HG02938 (cell line): Measurements from ENCODE around the gene PSEN1.

Experiments used
- ATAC-seq: cut with Tn5 transposase; IDR thresholded peaks from one replicate; pipeline ENCODE4 v1.9.1; 2021; ENCODE audit warnings: mild to moderate bottlenecking, moderate library complexity; ENCODE audit not compliant: unreplicated experiment

PSEN1 gene

DNA sequence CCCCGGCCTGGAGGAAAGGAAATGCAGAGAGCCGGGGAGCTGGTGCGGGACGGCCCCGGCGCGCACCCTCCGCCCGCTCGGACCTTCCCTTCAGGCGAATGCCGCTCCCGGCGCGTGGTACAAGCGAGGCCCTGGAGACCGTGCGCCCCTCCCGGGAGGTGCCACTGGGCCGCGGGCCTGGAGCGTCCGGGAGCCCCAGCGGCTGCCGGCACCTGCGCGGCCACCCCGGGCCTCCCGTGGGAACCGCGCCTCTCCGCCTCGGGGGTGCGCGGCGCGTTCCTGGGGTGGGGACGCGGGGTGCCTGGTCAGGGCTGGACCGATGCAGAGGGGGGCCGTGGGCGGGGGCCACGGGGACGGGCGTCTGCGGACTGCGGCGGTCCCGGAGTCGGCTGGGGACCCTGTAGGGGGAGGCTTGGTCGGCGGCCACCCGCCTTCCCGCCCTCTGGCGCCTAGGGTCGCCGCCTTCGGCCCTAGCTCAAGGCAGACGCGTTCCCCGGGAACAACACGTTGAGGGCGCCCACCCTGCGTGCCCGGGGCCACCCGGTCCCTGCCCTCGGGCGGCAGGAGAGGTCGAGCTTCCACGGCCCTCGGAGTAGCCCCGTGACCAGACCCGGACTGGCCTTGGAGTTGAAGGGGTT is 101.6 kb downstream of the PSEN1 start:
- ATAC-seq, result no peak

DNA sequence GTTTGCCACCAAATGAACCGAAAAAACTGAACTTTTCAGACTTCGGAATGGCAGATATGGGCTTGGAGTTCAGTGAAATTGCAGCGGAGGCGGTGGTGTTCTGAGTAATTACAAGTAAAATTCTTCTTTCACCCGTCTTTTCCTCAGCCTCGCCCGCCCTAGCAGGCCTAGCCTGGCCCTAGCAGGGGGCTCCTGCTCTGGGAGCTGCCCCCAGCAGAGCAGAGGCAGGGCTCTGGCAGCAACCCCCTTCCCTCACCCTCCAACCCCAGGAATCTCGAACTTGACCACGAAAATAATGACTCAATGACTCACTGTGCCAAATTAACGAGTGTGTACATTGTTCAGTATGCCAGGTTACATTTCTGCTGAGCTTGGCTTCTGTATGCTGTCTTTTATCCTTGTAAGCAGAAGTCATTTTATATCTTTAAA is 102.1 kb downstream of the PSEN1 start:
- ATAC-seq, result no peak

DNA sequence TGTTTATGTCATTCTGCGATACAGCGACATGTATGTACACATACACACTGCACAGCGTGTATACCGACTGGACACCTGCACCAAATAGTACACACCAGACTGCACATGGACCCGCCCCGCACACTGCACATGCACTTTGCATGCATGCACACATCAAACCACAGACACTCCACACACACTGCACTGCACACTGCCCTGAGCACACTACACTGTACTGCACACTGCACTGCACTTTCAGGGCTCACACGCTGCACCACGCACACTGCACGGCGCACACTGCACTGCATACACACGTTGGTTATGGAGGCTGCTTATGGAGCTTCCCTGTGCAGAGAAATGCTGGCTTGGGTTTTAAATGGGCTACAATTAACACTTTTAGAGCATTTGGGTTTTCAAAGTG is 102.6 kb downstream of the PSEN1 start:
- no peak for ATAC-seq

DNA sequence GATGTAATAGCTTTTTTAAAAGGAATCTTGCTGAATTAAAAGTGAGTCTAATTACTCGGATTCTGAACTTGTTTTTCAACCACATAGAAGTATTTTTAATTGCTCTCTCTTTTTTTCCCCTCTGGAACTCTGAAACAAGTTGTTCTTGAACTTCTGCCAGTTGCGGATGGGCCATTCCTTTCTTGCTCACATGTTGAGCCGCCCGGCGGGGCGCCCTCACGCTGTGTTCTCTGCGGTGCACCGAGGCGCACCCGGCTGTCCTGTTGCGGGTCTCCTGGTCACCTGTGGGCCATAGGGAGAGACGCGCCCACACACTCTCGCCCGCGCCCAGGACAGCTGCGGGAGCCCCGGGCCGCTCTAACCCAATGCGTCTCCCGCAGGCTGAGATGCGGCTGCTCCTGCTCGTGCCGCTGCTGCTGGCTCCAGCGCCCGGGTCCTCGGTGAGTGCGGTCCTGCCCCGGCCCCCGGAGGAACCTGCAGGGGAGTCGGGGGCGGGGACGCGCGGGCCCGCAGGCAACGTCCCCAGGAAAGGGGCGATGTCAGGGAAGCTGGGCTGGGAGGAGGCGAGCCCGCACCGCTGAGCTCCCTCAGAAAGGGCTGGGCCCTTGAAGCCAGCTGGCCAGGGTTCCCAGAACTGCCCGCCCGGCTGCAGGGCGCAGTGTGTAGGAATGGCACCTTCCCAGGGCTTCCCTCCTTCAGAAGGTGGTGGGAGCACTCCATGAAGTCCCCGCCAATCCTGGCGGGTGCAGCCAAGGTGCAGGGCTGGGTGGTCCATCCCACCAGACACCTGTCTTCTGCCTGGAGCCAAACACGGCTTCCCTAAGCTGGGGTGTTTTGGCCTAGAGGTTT is 103.3 kb downstream of the PSEN1 start:
- no peak for ATAC-seq

DNA sequence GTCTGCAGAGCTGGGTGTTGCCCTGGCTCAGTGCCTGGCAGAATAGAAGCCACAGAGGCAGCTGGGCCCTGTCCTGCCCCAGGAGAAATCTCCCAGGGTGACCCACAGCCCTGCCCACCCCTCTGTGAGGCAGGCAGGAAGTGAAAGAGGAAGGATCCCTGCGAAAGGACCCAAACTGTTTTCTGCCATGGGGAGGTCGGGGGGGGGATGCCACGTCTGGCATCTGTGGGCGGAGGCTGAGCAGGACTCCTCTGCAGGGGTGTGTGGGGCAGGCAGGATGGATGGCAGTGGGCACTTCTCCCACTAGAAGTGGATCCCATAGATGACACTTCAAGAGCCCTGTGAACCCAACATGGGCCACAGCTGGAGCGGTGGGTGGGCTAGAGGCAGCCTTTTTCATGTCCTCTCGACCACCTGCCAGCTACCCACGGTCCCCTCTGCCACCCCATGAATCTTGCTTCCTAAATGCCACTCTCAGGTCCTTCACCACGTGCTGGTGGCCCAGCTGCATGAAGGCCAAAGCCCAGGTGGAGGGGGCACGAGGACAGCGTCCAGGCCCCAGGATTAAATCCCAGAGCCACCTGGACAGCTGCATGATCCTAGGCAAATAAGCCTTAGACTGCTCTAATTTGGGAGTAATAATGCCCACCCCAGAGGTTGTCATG is 104.6 kb downstream of the PSEN1 start:
- no peak for ATAC-seq

DNA sequence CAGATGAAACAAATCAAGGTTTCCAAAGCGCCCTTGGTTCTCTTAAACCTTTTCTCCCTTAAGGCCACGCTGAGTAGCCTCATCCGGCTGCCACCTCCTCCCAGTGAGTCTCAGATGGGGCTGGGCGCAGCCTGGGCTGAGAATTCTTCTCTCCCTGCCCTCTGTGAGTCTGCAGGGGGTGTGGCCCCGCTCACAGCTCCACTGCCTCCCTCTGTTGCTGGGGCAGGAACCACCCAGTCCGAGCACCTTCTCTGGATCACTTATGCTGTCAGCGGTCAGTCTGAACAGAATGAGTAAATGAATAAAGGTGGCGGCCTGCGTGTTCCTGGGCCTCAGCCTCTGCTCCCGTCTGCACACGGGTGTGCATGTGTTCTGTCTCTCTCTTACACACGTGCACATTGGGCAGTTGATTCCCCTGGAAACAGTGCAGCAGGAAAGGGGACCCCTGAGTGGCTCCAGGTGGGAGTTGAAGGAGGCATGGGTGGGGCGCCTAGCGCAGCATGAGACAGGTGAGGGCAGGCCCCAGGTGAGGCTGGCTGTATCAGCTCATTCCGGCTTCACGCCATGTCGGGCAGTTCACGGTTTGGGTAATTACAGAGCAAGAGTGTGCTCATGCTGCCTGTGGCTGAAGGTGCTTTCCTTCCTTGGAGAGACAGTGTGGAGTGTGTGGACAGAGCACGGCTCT is 105.3 kb downstream of the PSEN1 start:
- no peak for ATAC-seq

DNA sequence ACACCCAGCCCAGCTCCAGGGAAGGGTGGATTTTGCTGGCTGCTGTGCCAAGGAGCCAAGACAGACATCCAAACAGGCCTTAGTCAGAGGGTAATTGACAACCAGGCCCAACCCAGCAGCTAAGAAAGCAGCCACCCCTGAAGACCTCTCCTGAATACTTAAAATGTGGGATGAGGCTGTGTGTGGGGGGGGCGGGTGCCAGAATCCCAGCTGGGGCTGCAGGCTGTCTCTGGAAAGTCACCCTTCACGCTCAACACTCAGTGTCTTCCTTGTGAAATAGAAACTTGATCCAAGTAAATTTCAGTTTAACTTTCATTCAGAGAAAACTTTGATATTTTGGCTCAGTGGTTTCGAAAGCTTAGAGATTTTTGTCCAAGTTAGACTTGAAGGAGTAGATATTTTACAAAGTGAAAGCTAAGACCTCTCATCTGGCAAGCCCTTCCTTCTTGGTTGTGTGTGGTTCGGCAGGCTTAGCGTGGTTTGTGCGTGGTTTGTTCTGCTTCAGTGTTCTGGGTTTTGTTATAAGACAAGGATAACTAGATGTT is 106.1 kb downstream of the PSEN1 start:
- ATAC-seq, result no peak

DNA sequence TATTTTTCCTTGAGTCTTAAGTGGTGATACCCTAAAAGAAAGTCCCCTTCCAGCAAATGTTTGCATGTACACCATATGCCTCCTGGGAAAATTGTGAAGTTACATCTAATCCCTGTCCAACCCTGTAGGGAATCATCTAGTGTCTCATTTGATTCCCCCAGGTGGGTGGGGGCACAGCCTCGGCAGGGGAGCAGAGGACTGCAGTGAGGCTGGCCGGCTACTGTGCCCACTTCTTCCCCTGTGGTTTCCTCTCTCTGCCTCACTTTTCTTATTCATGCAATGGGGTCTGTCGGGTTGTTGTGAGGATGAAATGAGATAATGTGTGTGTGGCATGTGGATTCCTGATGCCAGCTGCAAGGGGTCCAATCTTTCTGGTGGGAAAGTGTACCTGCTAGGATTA is 107.0 kb downstream of the PSEN1 start:
- ATAC-seq, result no peak

DNA sequence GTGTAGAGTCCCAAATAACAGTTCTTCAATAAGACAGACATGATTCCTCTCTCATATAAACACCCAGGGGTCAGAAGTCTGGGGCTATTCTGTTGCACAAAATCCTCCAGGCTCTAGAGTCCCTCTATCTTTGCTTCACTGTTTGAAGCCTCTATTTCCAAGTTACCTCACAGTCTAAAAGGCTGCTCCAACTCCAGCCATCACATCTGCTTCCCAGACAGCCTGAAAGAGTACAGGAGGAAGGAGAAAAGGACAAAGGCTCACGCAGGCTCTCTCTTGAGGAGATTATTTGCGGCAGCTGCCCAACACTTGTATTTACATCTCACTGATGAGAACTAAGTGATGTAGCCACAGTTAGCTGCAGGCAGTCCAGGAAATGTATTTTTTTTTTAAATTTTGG is 107.4 kb downstream of the PSEN1 start:
- no peak for ATAC-seq

DNA sequence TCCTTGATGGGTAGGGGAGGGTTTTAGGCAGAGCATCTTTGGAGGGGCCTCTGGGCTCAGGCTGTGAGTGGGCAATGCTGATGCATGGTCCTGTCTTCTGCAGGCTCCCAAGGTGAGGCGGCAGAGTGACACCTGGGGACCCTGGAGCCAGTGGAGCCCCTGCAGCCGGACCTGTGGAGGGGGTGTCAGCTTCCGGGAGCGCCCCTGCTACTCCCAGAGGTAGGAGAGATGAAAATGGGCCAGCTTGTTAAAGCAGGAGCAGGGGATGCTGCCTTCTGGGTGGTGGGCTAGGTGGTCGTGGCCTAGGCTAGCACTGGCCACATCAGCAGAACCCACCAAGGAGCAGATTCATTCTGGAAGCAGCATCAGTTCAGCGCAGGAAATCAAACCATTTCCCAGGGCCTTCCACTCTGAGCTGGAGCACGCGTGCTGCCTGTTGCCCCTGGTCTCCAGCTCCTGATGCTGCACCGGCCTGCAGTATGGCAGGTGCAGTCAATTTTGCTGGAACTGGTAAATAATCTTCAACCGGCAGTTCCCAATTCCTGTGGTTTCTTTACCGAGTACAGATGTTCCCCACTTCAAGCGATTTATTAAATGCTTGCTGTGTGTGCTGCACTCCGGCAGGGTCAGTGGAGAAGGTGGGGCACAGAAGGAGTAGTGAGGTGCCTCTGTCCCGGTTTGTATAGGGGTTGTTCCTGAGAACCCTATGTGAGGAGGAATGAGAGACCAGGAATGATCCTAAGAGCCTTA is 108.4 kb downstream of the PSEN1 start:
- no peak for ATAC-seq

DNA sequence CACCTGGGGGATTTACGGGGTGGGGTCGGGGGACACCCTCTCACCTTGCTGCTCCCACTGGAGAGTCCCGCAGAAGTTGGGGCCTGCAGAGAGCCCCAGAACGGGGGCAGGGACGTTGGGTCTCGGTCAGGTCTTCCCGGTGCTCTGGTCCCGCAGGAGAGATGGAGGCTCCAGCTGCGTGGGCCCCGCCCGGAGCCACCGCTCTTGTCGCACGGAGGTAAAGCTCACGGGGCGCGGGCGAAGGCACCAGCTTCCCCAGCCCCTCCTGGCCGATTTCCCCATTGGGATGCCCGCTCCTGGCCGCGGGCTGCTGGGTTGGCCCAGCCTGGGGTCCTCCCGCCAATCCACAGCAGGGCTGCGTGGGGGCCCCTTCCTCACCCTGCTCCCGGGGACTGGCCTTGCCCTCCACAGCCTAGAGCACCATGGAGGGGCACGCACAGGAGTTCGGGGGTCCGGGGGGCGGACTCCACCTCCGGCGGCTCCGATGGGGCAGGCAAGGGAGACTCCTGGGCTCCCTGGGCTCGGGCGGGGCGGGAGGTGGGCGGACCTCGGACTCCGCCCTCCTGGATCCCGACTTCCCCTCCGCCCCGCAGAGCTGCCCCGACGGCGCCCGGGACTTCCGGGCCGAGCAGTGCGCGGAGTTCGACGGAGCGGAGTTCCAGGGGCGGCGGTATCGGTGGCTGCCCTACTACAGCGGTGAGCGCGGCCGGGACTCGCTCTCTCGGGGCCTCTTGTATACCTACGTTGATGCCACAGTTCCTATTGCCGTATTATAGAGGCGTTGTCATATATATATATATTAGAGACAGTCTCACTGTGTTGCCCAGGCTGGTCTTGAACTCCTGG is 109.4 kb downstream of the PSEN1 start:
- ATAC-seq, result no peak

DNA sequence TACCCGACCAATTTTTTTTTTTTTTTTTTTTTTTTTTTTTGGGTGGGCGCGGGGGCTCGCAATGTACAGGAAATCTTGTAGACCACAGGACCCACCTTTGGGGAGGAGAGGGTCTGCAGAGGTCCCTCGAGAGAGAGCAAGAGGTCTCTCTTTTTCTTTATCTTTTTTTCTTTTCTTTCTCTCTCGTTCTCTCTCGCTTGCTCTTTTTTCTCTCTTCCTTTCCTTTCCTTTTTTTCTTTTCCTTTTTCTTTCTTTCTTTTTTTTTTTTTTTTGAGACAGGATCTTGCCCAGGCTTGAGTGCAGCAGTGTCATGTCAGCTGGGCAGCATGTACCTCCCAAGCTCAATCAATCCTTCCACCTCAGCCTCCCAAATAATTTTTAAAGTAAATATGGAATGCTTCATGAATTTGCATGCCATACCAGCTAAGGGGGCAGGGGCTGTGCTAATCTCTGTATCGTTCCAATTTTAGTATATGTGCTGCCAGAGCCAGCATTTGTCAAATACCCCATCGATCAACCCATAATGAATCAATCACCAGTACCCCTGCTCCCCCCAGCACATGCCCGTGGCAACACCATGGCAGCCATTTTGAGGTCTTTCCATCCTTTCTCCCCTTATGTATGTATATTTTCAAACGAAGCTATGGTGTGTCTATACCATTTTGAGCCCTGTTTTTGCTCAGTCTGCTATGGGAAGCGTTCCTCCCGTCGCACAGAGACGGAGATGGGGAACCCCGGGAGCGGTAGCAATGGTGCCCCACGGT is 110.3 kb downstream of the PSEN1 start:
- ATAC-seq, result no peak

DNA sequence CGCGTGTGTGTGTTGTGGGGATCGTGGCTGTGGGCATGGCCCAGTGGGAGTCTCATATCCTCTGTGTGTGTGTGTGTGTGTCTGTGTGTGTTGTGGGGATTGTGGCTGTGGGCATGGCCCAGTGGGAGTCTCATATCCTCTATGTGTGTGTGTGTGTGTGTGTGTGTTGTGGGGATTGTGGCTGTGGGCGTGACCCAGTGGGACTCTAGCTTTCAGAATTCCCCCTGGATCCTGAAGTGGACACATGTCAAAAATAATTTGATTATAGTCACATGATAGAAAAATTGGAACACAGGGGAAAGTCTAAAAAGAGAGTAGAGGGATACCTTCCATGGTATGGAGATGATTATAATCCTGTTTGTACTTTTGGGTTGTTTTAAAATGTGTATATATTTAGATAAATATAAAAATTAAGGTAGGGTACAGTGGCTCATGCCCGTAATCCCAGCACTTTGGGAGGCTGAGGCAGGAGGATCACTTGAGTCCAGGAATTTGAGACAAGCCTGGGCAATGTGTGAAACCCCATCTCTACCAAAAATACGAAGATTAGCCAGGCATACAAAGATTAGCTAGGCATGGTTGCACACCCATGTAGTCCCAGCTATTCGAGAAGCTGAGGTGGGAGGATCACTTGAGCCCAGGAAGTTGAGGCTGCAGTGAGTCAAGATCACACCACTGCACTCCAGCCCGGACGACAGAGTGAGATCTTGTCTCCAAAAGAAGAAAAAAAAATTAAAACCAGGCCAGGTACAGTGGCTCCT is 112.0 kb downstream of the PSEN1 start:
- ATAC-seq, result no peak

DNA sequence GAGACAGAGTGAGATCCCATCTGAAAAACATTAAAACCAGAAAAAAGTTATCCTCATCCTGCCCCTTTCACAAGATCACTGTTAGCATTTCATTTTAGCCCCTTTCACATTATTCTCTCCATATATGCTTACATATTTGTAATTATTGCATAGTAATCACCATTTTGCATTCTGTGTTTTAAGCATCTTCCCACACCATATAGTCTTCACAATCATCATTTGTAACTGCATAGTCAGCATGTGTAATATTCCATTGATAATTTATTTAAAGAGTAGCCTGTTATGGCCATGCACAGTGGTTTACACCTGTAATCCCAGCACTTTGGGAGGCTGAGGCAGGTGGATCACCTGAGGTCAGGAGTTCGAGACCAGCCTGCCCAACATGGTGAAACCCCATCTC is 112.8 kb downstream of the PSEN1 start:
- ATAC-seq, result no peak

DNA sequence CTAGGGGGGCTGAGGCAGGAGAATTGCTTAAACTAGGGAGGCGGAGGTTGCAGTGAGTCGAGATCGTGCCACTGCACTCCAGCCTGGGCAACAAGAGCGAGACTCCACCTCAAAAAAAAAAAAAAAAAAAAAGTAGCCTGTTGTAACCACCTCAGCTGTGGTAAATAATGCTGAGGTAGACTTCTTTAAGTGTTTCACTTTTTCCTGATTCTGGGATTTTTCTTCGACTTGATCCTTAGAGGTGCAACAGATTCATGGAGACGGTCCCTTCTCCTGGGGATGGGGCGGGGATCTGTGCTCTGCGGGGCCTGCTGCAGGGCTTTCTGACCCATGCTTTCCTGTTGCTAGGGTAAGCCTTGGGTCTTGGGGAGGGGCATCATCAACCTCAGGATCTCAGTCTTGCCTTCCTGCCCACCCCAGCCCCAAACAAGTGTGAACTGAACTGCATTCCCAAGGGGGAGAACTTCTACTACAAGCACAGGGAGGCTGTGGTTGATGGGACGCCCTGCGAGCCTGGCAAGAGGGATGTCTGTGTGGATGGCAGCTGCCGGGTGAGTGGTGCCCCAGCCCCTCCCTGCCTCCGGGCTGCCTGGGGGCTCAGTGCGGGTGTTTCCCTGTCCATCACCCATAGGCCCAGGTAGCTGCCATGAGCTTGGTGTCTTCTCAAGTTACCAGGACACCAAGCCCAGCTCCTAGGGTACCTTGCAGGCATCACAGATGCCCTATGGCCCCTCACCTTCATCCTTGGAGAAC is 113.4 kb downstream of the PSEN1 start:
- no peak for ATAC-seq

DNA sequence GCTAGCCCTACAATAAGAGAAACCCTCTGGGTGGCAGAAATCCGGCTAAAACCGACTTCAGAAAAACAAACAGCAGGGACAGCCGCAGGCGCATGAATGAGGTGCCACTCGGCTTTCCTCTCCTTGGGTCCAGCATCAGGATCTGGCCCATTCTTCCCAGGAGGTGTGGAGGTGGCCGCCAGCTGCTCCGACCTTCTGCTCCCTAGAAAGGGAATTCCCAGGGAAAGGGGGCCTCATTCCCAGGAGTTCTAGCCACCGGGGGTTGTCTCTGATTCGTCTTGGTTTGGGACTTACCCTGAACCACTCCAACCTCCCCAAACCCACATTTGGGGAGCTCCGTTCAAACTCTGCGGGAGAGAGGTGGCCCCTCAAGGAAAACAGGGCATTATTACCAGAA is 114.0 kb downstream of the PSEN1 start:
- no peak for ATAC-seq

DNA sequence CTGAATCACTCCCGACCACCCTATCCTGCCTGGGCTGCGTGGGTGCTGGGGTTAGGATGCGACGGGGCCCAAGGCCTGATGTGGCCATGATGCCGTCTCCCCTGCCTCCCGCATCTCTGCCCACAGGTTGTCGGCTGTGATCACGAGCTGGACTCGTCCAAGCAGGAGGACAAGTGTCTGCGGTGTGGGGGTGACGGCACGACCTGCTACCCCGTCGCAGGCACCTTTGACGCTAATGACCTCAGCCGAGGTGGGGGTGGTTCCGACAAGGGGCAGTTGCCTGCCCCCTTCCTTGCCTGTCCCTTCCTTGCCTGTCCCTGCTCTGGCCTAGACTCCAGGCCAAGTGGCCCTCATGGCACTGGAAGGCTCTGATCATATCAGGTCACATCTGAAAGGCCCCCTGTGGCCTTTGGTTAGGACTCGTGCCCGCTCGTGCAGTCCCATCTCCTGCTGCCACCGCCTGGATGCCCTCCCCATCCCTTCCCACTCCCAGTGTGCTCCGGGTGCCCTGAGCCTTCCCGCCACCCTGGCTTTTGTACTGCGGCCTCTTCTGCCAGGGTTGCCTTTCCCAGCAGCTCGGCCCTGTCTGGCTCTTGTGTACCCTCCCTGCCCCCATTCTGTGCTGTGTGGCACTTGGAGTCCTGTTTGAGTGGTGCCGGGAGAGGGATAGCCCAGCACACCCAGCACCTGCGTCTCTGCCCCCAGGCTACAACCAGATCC is 114.6 kb downstream of the PSEN1 start:
- no peak for ATAC-seq
